Stimulated activated CD4-positive, alpha-beta T cell treated with anti-CD3 and anti-CD28 coated beads, Interleukin-15, amount 100 ng/mL, for 48 hours (primary cell): Measurements from ENCODE around the gene CLCN4.

Experiments
- DNase-seq, 2 donors: peaks; one replicate each; pipeline ENCODE4 v3.0.0-alpha.2; 2020; ENCODE audit warnings: low read depth in 2 of 2

The CLCN4 gene

GRCh38 chrX:10166731-10167151 is 10.0 kb downstream of the CLCN4 start:
- no peak for DNase-seq

- DNase-seq = no peak
Observed at GRCh38 chrX:10167573-10167972, 10.8 kb downstream of the CLCN4 start.

GRCh38 chrX:10168226-10168625 is 11.5 kb downstream of the CLCN4 start:
- DNase-seq = no peak

- no peak for DNase-seq
Observed at GRCh38 chrX:10169175-10169574, 12.4 kb downstream of the CLCN4 start.

- no peak for DNase-seq
Observed at GRCh38 chrX:10171249-10171648, 14.5 kb downstream of the CLCN4 start.

- DNase-seq = no peak
Observed at GRCh38 chrX:10172877-10173276, 16.1 kb downstream of the CLCN4 start.

- DNase-seq = no peak
Observed at GRCh38 chrX:10173331-10173900, 16.6 kb downstream of the CLCN4 start.

GRCh38 chrX:10174051-10174450 is 17.3 kb downstream of the CLCN4 start:
- DNase-seq = no peak

- no peak for DNase-seq
Observed at GRCh38 chrX:10174810-10175209, 18.0 kb downstream of the CLCN4 start.

GRCh38 chrX:10175319-10175871 is 18.6 kb downstream of the CLCN4 start:
- no peak for DNase-seq

GRCh38 chrX:10176121-10177003 is 19.6 kb downstream of the CLCN4 start:
- no peak for DNase-seq

GRCh38 chrX:10177004-10177396 is 20.2 kb downstream of the CLCN4 start:
- no peak for DNase-seq

- DNase-seq = no peak
Observed at GRCh38 chrX:10177601-10178000, 20.8 kb downstream of the CLCN4 start.

- DNase-seq = no peak
Observed at GRCh38 chrX:10178866-10179463, 22.2 kb downstream of the CLCN4 start.

- no peak for DNase-seq
Observed at GRCh38 chrX:10183760-10184159, 27.0 kb downstream of the CLCN4 start.

GRCh38 chrX:10184411-10184810 is 27.6 kb downstream of the CLCN4 start:
- DNase-seq = no peak

GRCh38 chrX:10186355-10186754 is 29.6 kb downstream of the CLCN4 start:
- DNase-seq = no peak

GRCh38 chrX:10187421-10187820 is 30.6 kb downstream of the CLCN4 start:
- DNase-seq = no peak

- DNase-seq = peak; percentile 16 to 71
Observed at GRCh38 chrX:10189317-10190268, 32.8 kb downstream of the CLCN4 start.

- DNase-seq = no peak
Observed at GRCh38 chrX:10190367-10190766, 33.6 kb downstream of the CLCN4 start.

- no peak for DNase-seq
Observed at GRCh38 chrX:10193587-10193986, 36.8 kb downstream of the CLCN4 start.
